AG09309 (cell line): Measurements from ENCODE around the gene ERVK3-1.
"Not testable (repeated sequence)": the region's sequence is repeated elsewhere in the genome, so short reads cannot be mapped to it uniquely, and the experiment has no call there.

Experiments used
- DNase-seq: peaks from one replicate; pipeline ENCODE4 v3.0.0-alpha.2; 2010; ENCODE audit warnings: low read depth
- H3K4me3 ChIP-seq: 2 replicates; pipeline ENCODE4 v1.5.1; 2011; ENCODE audit warnings: mild to moderate bottlenecking, low read depth, low read length, moderate library complexity; ENCODE audit not compliant: control insufficient read depth
- TF ChIP-seq, protein P1 (sequence below): IDR thresholded peaks from 2 replicates; pipeline ENCODE4 v1.5.1; 2011; ENCODE audit warnings: mild to moderate bottlenecking, low read depth, low read length, inconsistent platforms; ENCODE audit not compliant: insufficient read depth, control insufficient read depth; ENCODE audit errors: missing control alignments

Gene ERVK3-1

DNA sequence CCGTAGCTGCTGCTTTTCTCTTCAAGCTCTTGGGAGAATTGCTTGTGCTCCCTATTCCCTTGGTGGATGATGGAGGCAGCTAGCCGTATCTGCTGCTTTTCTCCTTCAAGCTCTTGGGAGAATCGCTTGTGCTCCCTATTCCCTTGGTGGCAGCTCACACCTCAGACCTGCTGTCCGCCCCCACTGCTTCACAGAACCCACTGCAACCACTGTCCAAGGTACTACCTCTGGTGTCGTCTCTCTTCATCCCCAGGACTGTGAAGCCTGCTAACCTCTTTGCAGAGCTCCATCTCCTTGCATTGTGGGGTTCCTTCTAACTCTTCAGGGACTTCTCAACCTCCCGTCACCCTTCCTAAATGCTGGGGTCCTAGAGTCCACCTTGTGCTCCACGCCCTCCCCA is 4.6 kb upstream of the ERVK3-1 start:
- TF ChIP-seq, protein P1, sequence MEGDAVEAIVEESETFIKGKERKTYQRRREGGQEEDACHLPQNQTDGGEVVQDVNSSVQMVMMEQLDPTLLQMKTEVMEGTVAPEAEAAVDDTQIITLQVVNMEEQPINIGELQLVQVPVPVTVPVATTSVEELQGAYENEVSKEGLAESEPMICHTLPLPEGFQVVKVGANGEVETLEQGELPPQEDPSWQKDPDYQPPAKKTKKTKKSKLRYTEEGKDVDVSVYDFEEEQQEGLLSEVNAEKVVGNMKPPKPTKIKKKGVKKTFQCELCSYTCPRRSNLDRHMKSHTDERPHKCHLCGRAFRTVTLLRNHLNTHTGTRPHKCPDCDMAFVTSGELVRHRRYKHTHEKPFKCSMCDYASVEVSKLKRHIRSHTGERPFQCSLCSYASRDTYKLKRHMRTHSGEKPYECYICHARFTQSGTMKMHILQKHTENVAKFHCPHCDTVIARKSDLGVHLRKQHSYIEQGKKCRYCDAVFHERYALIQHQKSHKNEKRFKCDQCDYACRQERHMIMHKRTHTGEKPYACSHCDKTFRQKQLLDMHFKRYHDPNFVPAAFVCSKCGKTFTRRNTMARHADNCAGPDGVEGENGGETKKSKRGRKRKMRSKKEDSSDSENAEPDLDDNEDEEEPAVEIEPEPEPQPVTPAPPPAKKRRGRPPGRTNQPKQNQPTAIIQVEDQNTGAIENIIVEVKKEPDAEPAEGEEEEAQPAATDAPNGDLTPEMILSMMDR, result no peak
- no peak overlapping the region for H3K4me3 ChIP-seq
- no peak for DNase-seq

DNA sequence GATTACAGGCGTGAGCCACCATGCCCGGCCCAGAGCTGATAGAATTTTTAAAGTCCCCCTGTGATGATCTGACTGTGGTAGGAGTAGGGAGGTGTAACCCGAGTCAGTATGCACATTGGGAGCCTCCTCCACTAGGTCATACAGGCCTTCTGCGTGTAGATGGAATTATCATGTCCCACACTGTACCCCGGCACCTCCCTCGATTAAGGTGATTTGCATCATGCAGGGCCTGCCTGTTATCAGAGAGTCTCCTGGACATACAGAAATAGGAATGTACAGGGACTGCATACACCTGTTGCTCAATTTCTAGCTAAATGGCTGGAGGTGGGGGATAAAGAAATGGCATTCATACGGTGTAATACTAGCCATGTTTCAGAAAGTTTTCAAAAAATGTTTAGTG is 922 bp upstream of the ERVK3-1 start:
- no peak overlapping the region for H3K4me3 ChIP-seq

DNA sequence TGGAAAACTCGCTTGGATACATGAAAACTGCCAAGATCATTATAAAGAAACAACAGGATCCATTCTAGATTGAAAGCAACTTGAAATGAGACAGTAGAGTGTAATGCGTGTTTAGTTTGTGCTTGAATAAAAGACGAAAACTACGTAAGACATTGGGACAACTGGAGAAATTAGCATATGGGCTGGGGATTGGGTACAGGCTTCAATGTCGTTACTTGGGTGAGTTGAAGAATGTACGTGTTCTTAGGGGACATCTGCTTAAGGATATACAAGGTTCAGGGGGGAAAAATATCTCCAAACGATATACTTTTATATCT is 471 bp upstream of the ERVK3-1 start:
- TF ChIP-seq, protein P1, result no peak

More for the DNA sequence above, 922 bp upstream of the ERVK3-1 start:
- TF ChIP-seq, protein P1, result no peak
- DNase-seq, result no peak

DNA sequence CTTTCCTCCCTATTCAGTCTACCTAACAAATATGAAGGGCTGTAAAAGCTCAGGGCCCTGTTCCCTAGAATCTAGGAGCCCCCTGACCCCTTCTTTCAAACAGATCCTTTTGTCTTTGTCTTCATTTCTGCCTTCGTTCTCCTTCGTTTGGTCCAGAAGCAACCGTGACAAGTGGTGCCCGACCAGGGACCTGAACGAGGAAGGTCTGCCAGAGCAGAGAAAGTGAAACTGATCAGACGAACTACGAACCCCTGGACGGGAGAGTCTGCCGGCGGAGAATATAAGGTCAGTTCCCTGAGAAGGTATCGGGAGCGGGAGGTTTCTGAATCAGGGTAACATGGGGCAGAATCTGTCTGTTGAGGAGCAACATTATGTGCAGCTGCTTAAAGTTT is 751 bp downstream of the ERVK3-1 start:
- TF ChIP-seq, protein P1, result no peak
- peak overlapping the region; percentile 91 for H3K4me3 ChIP-seq
- no peak for DNase-seq

More for the DNA sequence above, 471 bp upstream of the ERVK3-1 start:
- no peak for DNase-seq
- peak overlapping the region; percentile 91 for H3K4me3 ChIP-seq

DNA sequence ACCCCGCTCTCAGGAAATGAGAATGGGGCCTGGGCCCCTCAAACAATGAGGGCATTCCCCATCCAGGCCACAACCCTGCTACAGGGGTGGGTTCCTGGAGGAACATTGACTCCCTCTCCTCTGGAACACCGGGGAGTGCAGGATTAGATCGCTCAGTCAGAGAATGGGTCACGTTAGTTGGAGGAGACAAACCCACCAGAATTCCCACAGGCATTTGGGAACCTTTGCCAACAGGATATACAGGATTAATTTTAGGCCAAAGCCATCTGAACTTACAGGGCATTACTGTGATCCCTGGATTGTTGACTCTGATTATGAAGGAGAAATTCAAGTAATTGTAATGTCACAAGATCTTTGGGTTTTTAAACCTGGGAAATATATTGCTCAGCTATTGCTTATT is 2.6 kb downstream of the ERVK3-1 start:
- no peak for DNase-seq
- TF ChIP-seq, protein P1, result no peak
- no peak overlapping the region for H3K4me3 ChIP-seq

DNA sequence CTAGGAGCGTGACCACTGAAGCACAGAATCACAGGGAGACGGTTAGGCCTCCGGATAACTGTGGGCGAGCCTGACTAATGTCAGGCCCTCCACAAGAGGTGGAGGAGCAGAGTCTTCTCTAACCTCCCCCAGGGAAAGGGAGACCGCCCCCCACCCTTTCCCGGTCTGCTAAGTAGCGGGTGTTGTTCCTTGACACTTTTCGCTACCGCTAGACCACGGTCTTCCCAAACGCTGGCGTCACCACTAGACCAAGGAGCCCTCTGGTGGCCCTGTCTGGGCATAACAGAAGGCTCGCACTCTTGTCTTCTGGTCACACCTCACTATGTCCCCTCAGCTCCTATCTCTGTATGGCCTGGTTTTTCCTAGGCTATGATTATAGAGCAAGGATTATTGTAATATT is 5.5 kb downstream of the ERVK3-1 start:
- DNase-seq, H3K4me3 ChIP-seq: not testable (repeated sequence)
- TF ChIP-seq, protein P1, result peak; percentile 26

DNA sequence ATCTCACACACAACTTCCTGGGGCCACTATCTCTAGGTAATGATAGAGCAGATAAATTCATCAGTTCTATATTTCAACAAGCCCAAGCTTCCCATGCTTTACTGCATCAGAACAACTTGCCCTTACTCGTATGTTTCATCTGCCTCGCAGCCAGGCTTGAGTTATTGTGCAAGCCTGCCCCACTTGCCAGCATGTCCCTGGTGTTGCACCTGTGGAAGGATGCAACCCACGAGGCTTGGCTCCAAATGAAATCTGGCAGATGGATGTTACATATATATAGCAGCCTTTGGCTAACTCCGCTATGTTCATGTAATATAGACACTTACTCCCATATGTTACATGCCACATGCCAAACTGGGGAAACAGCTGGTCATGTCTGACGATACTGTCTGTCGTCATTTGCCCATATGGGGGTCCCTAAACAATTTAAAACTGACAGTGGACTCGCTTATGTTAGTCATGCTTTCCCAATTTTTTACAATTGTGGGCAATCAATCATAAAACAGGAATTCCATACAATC is 6.2 kb downstream of the ERVK3-1 start:
- H3K4me3 ChIP-seq, result no peak overlapping the region
- DNase-seq, result no peak
- TF ChIP-seq, protein P1, result no peak
